WERI-Rb-1 (cell line): Measurements from ENCODE around the gene RAPGEF1.

ENCODE experiments used
- DNase-seq: peaks from one replicate; pipeline ENCODE4 v3.0.0-alpha.2; 2020
- H3K27ac ChIP-seq: fragments of 250-450 bp; sonication (Bioruptor Pico); 2 replicates; pipeline ENCODE4 v1.5.1; 2020; ENCODE audit warnings: mild to moderate bottlenecking, moderate library complexity
- H3K27me3 ChIP-seq: fragments of 250-450 bp; sonication (Bioruptor Pico); 2 replicates; pipeline ENCODE4 v1.5.1; 2021; ENCODE audit warnings: mild to moderate bottlenecking, low read depth, moderate library complexity; ENCODE audit not compliant: insufficient read depth, severe bottlenecking
- H3K36me3 ChIP-seq: fragments of 250-450 bp; sonication (Bioruptor Pico); 2 replicates; pipeline ENCODE4 v1.5.1; 2020; ENCODE audit warnings: mild to moderate bottlenecking, moderate library complexity
- H3K4me3 ChIP-seq: 2 replicates; pipeline ENCODE4 v1.5.1; 2011; ENCODE audit warnings: low read depth, mild to moderate bottlenecking, control low read depth, low read length
- H3K9me3 ChIP-seq: fragments of 250-450 bp; sonication (Bioruptor Pico); 2 replicates; pipeline ENCODE4 v1.5.1; 2021; ENCODE audit warnings: mild to moderate bottlenecking, moderate library complexity; ENCODE audit not compliant: severe bottlenecking
- CTCF ChIP-seq: IDR thresholded peaks from 2 replicates; pipeline ENCODE4 v1.5.1; 2011; ENCODE audit warnings: low read depth, mild to moderate bottlenecking, control low read depth, inconsistent platforms, low read length

The RAPGEF1 gene

GRCh38 chr9:131610231-131610761, 129.6 kb downstream of the RAPGEF1 start:
- no peak for DNase-seq
- H3K27ac ChIP-seq: peak overlapping the region; percentile 26

GRCh38 chr9:131609099-131609830, 130.6 kb downstream of the RAPGEF1 start:
- DNase-seq: no peak
- Histone ChIP-seq H3K9me3 (no peaks in the 10 kb centered on the region), H3K27me3 (no peaks in the 10 kb centered on the region), H3K4me3 (no peak overlapping the region), H3K36me3 (no peaks in the 10 kb centered on the region; the same call in none of the 2 replicates), H3K27ac (no peak overlapping the region)
- no peak for TF ChIP-seq CTCF

More at GRCh38 chr9:131610231-131610761, 129.6 kb downstream of the RAPGEF1 start:
- TF ChIP-seq CTCF: no peak
- Histone ChIP-seq H3K27me3 (no peaks in the 10 kb centered on the region), H3K36me3 (peaks cover 2% of the 10 kb centered on the region), H3K9me3 (no peaks in the 10 kb centered on the region), H3K4me3 (no peak overlapping the region)

GRCh38 chr9:131608493-131609037, 131.3 kb downstream of the RAPGEF1 start:
- Histone ChIP-seq H3K4me3 (no peak overlapping the region), H3K27me3 (no peaks in the 10 kb centered on the region), H3K36me3 (no peaks in the 10 kb centered on the region; the same call in none of the 2 replicates), H3K9me3 (no peaks in the 10 kb centered on the region), H3K27ac (no peak overlapping the region)
- TF ChIP-seq CTCF: no peak
- DNase-seq: no peak

GRCh38 chr9:131607591-131607990, 132.3 kb downstream of the RAPGEF1 start:
- TF ChIP-seq CTCF: no peak
- DNase-seq: no peak
- Histone ChIP-seq H3K36me3 (no peaks in the 10 kb centered on the region; the same call in 1 of the 2 replicates), H3K9me3 (no peaks in the 10 kb centered on the region), H3K4me3 (no peak overlapping the region), H3K27ac (no peak overlapping the region), H3K27me3 (no peaks in the 10 kb centered on the region)

- no peak for TF ChIP-seq CTCF
- Histone ChIP-seq H3K9me3 (no peaks in the 10 kb centered on the region), H3K27ac (no peak overlapping the region), H3K4me3 (no peak overlapping the region), H3K27me3 (no peaks in the 10 kb centered on the region), H3K36me3 (no peaks in the 10 kb centered on the region; the same call in none of the 2 replicates)
- DNase-seq: no peak
These were observed 132.8 kb downstream of the RAPGEF1 start for GRCh38 chr9:131606896-131607567.
